GM18519 (cell line): ENCODE results near the gene PLPP4.

Source experiments
- ATAC-seq: cut with Tn5 transposase; IDR thresholded peaks from one replicate; pipeline ENCODE4 v1.9.1; 2021; ENCODE audit warnings: mild to moderate bottlenecking, moderate library complexity; ENCODE audit not compliant: unreplicated experiment, low FRiP score

PLPP4 gene

GRCh38 chr10:120456626-120457430, at the start of gene PLPP4:
TSS of gene PLPP4 (plus strand) at chr10:120457227. CDS start at chr10:120457306, 79 bp downstream.
- no peak for ATAC-seq

GRCh38 chr10:120409816-120410215, 47.2 kb upstream of the PLPP4 start:
- ATAC-seq: no peak

- no peak for ATAC-seq
Observed at GRCh38 chr10:120414946-120415345, 42.1 kb upstream of the PLPP4 start.

GRCh38 chr10:120415709-120416330, 41.2 kb upstream of the PLPP4 start:
- no peak for ATAC-seq

GRCh38 chr10:120420421-120420820, 36.6 kb upstream of the PLPP4 start:
- no peak for ATAC-seq

- no peak for ATAC-seq
Observed at GRCh38 chr10:120421250-120421649, 35.8 kb upstream of the PLPP4 start.

- no peak for ATAC-seq
Observed at GRCh38 chr10:120422457-120422856, 34.6 kb upstream of the PLPP4 start.

- ATAC-seq: peak; percentile 62
Observed at GRCh38 chr10:120423431-120424197, 33.4 kb upstream of the PLPP4 start.

GRCh38 chr10:120424198-120424464, 32.9 kb upstream of the PLPP4 start:
- ATAC-seq: no peak

GRCh38 chr10:120426306-120426705, 30.7 kb upstream of the PLPP4 start:
- no peak for ATAC-seq

- ATAC-seq: no peak
Observed at GRCh38 chr10:120428754-120429153, 28.3 kb upstream of the PLPP4 start.

- ATAC-seq: no peak
Observed at GRCh38 chr10:120429395-120429794, 27.6 kb upstream of the PLPP4 start.

GRCh38 chr10:120431251-120431651, 25.8 kb upstream of the PLPP4 start:
- no peak for ATAC-seq

GRCh38 chr10:120432209-120432608, 24.8 kb upstream of the PLPP4 start:
- no peak for ATAC-seq

- no peak for ATAC-seq
Observed at GRCh38 chr10:120433141-120433540, 23.9 kb upstream of the PLPP4 start.

GRCh38 chr10:120436439-120437112, 20.5 kb upstream of the PLPP4 start:
- no peak for ATAC-seq

GRCh38 chr10:120437541-120437940, 19.5 kb upstream of the PLPP4 start:
- no peak for ATAC-seq

GRCh38 chr10:120451968-120452367, 5.1 kb upstream of the PLPP4 start:
- no peak for ATAC-seq

GRCh38 chr10:120453319-120453718, 3.7 kb upstream of the PLPP4 start:
- no peak for ATAC-seq

GRCh38 chr10:120453886-120454285, 3.1 kb upstream of the PLPP4 start:
- no peak for ATAC-seq

- no peak for ATAC-seq
Observed at GRCh38 chr10:120455004-120455403, 2.0 kb upstream of the PLPP4 start.
